SU-DHL-6 (cell line): Measurements from ENCODE around the gene DELE1.

ENCODE experiments used
- H2AFZ ChIP-seq: fragments of 200-600 bp; sonication (generic); 2 replicates; pipeline ENCODE4 v1.6.1; 2014; ENCODE audit warnings: low read depth, mild to moderate bottlenecking, moderate library complexity, mixed read lengths, antibody characterized with exemption, low read length; ENCODE audit not compliant: severe bottlenecking
- H3F3A ChIP-seq: fragments of 200-600 bp; shearing (Covaris generic); 2 replicates; pipeline ENCODE4 v1.6.0; 2016; ENCODE audit warnings: antibody characterized with exemption, mild to moderate bottlenecking; ENCODE audit not compliant: insufficient read depth
- H3K27ac ChIP-seq: fragments of 200-600 bp; sonication (generic); 2 replicates; pipeline ENCODE4 v1.5.1; 2016; ENCODE audit warnings: low read depth, mild to moderate bottlenecking, low read length, moderate library complexity, mixed read lengths
- H3K27me3 ChIP-seq: fragments of 200-600 bp; sonication (generic), shearing (Covaris generic); 2 replicates; pipeline ENCODE4 v1.6.0; 2014; ENCODE audit warnings: mild to moderate bottlenecking, low read length
- H3K36me3 ChIP-seq: fragments of 200-600 bp; sonication (generic); 2 replicates; pipeline ENCODE4 v1.6.1; 2014; ENCODE audit warnings: mild to moderate bottlenecking, low read length, mixed read lengths
- H3K4me2 ChIP-seq: fragments of 300-600, 200-600 bp; shearing (Covaris generic), sonication (generic); 2 replicates; pipeline ENCODE4 v1.6.0; 2014; ENCODE audit warnings: low read length, low read depth, mild to moderate bottlenecking; ENCODE audit not compliant: poor library complexity, severe bottlenecking
- H3K4me3 ChIP-seq: fragments of 200-600 bp; sonication (generic); 2 replicates; pipeline ENCODE4 v1.5.1; 2014; ENCODE audit warnings: antibody characterized with exemption, low read length, mild to moderate bottlenecking, mixed read lengths; ENCODE audit not compliant: insufficient read depth, poor library complexity, severe bottlenecking
- H3K79me2 ChIP-seq: fragments of 200-600 bp; sonication (generic); 2 replicates; pipeline ENCODE4 v1.6.1; 2014; ENCODE audit warnings: mild to moderate bottlenecking, low read length, moderate library complexity; ENCODE audit not compliant: insufficient read depth
- H3K9ac ChIP-seq: fragments of 200-600 bp; sonication (generic); 2 replicates; pipeline ENCODE4 v1.7.0; 2014; ENCODE audit warnings: mild to moderate bottlenecking, low read length
- H3K9me2 ChIP-seq: fragments of 200-600 bp; sonication (generic); replicated peaks from 2 replicates; pipeline ENCODE4 v1.6.1; 2014; ENCODE audit warnings: low read length; ENCODE audit not compliant: insufficient read depth
- H3K9me3 ChIP-seq: fragments of 200-600 bp; sonication (generic); 2 replicates; pipeline ENCODE4 v1.6.1; 2014; ENCODE audit warnings: low read length, mixed read lengths; ENCODE audit not compliant: insufficient read depth
- H4K20me1 ChIP-seq: fragments of 200-600 bp; sonication (generic); 2 replicates; pipeline ENCODE4 v1.6.1; 2014; ENCODE audit warnings: low read depth, mild to moderate bottlenecking, antibody characterized with exemption, low read length, moderate library complexity, mixed read lengths
- CTCF ChIP-seq: fragments of 200-600 bp; sonication (generic); IDR thresholded peaks from one replicate; pipeline ENCODE4 v1.5.1; 2017; ENCODE audit warnings: antibody characterized with exemption, mild to moderate bottlenecking, low read length, moderate library complexity; ENCODE audit not compliant: insufficient read depth, poor library complexity, severe bottlenecking
- EZH2phosphoT487 ChIP-seq: fragments of 200-600 bp; sonication (generic), shearing (Covaris generic); conservative IDR thresholded peaks from 2 replicates; pipeline ENCODE4 v1.6.1; 2018; ENCODE audit warnings: mild to moderate bottlenecking, antibody characterized with exemption, low read length, moderate library complexity, mixed read lengths

Gene DELE1

DNA sequence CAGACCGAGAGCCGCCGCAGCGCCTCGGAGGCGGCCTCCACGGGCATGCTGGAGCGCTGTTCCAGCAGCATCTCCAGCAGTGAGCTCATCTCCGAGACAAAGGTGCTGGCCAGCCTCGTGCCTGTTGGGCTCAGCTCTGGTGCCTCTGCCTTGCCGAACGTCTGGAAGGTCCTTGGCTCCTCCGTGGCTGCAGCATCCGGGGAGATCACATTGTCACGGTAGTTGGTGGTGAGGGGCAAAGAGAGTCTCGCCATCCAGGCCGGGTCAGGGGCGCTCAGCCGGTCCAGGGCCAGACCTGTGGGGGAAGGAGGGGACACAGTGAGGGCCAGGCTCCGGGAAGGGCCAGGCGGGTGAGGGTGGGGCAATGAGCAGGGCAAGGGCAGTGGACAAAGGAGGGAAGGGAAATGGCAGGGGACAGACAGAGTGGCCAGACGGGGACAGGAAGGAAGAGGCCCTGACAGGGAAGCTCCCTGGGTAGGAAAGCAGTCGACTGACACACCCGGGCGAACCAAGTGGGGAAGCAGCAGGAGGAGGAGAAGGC lies 21.9 kb downstream of the DELE1 start:
- Histone ChIP-seq H3K27me3 (no peaks in the 10 kb centered on the region), H3K9ac (no peak overlapping the region), H3K27ac (no peak overlapping the region), H3K79me2 (no peaks in the 10 kb centered on the region), H2AFZ (no peak overlapping the region), H3F3A (no peaks in the 10 kb centered on the region; the same call in 1 of the 2 replicates), H3K9me3 (no peaks in the 10 kb centered on the region), H3K4me2 (no peak overlapping the region), H3K9me2 (no peaks in the 10 kb centered on the region), H4K20me1 (no peaks in the 10 kb centered on the region), H3K36me3 (no peaks in the 10 kb centered on the region), H3K4me3 (no peak overlapping the region)
- TF ChIP-seq EZH2phosphoT487 (no peak), CTCF (no peak)

- Histone ChIP-seq H3F3A (no peaks in the 10 kb centered on the region), H3K27ac (no peak overlapping the region), H2AFZ (no peak overlapping the region), H3K9me3 (no peaks in the 10 kb centered on the region), H3K79me2 (no peaks in the 10 kb centered on the region), H3K36me3 (no peaks in the 10 kb centered on the region), H4K20me1 (no peaks in the 10 kb centered on the region), H3K27me3 (no peaks in the 10 kb centered on the region), H3K9ac (no peak overlapping the region), H3K9me2 (no peaks in the 10 kb centered on the region), H3K4me3 (no peak overlapping the region), H3K4me2 (no peak overlapping the region)
- TF ChIP-seq CTCF (no peak), EZH2phosphoT487 (no peak)
Observed at GRCh38 chr5:141947316-141947715, 23.6 kb downstream of the DELE1 start.

GRCh38 chr5:141948812-141949211 lies 25.1 kb downstream of the DELE1 start:
- no peak overlapping the region for H3K27ac ChIP-seq
- no peaks in the 10 kb centered on the region for H3K79me2 ChIP-seq
- H3K4me3 ChIP-seq = no peak overlapping the region
- H3K27me3 ChIP-seq = no peaks in the 10 kb centered on the region
- no peak overlapping the region for H3K4me2 ChIP-seq
- no peaks in the 10 kb centered on the region for H4K20me1 ChIP-seq
- no peaks in the 10 kb centered on the region for H3K36me3 ChIP-seq
- H2AFZ ChIP-seq = no peak overlapping the region
- H3K9ac ChIP-seq = no peak overlapping the region
- H3K9me3 ChIP-seq = no peaks in the 10 kb centered on the region
- H3F3A ChIP-seq = no peaks in the 10 kb centered on the region
- TF ChIP-seq EZH2phosphoT487 (no peak), CTCF (no peak)
- H3K9me2 ChIP-seq = no peaks in the 10 kb centered on the region
